HepG2 (cell line): ENCODE measurements around the gene BTRC. TPM values are rescaled to one million over a fixed set of nuclear protein-coding genes. Genes with fewer than 3 reads are reported as not detected.

Experiments used
- FOXA1 ChIP-seq, 2 experiments: fragments of 450-650 bp in 1 of 2; sonication (generic) in 1 of 2; formaldehyde crosslinking in 1 of 2; IDR thresholded peaks; 2 replicates each; pipeline versions ENCODE4 v1.4.0 to v1.6.1; 2016 to 2020; ENCODE audit warnings: missing genetic modification reagents in 1 of 2
- THAP9 ChIP-seq: sonication (generic); formaldehyde crosslinking; IDR thresholded peaks from 2 replicates; pipeline ENCODE4; 2020; ENCODE audit warnings: missing genetic modification reagents, mild to moderate bottlenecking, borderline replicate concordance
- ZC3H4 ChIP-seq: sonication (generic); formaldehyde crosslinking; IDR thresholded peaks from 2 replicates; pipeline ENCODE4 v1.4.0; 2020; ENCODE audit warnings: missing genetic modification reagents, borderline replicate concordance
- polyA plus RNA-seq, 8 experiments: library from polyadenylated mRNA; depleted of rRNA in 3 of 8; stranded (reverse) in 7 of 8; unstranded in 1 of 8; fragments of >200 nt; fragmentation: Illumina TruSeq in 4 of 8; extraction: Trizol in 4 of 8; gene quantifications; 2 replicates each; pipeline versions ENCODE4 v1.2.1 to v1.2.3, GENCODE V29; 2011 to 2016; ENCODE audit warnings: low read depth in 4 of 8, missing spikeins in 1 of 8, mixed read lengths in 1 of 8; ENCODE audit not compliant: insufficient read depth in 1 of 8
- total RNA-seq, 5 experiments: library from RNA; depleted of rRNA; stranded (reverse); fragments of >200 nt; fragmentation: Illumina TruSeq; extraction: Trizol; gene quantifications; 2 replicates each; pipeline ENCODE4 v1.2.3, GENCODE V29; 2016; ENCODE audit warnings: low read depth in 1 of 5
- TF ChIP-seq, protein P1 (sequence below), 2 experiments: sonication (generic) in 1 of 2; formaldehyde crosslinking in 1 of 2; IDR thresholded peaks; 2 replicates each; pipeline versions ENCODE4 v1.6.1 to v1.9.0; 2014 to 2022; ENCODE audit warnings: antibody characterized with exemption in 1 of 2, borderline replicate concordance in 1 of 2, inconsistent platforms in 1 of 2, low read depth in 1 of 2, missing genetic modification reagents in 1 of 2

Gene BTRC
- total and polyA plus RNA-seq, 2 of the 13 experiments (the other 11 are each of a cell fraction or from before 2014, with no cell fraction given) = 12.0 to 14.4 TPM

DNA sequence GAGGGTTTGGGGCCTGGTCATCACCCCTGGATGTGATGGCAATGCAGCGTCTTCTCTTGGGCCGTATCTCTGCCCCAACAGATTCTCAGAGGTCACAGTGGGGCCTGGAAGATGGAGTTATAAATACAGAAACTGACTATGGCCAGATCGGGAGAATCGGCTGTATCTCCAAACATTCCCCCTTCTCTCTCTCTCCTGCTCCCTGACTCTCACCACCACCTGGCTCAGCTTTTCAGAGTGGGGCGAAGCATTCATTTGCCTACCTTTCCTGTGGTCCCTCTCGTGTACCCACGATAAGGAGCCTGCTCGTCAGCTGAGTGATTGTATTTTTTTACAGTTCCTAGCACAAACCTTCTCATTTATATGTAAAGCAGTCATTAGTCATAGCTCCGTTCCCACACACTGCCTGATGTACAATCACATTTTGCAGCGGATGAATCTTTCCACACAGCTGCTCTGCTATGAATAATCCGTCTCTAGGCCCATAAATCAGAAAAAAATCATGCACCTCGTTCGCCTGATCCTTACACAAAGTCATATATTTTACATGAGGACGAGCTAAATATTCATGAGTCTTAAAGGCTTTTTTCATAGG lies 23.2 kb upstream of the BTRC start (continued):
- TF ChIP-seq, protein P1, sequence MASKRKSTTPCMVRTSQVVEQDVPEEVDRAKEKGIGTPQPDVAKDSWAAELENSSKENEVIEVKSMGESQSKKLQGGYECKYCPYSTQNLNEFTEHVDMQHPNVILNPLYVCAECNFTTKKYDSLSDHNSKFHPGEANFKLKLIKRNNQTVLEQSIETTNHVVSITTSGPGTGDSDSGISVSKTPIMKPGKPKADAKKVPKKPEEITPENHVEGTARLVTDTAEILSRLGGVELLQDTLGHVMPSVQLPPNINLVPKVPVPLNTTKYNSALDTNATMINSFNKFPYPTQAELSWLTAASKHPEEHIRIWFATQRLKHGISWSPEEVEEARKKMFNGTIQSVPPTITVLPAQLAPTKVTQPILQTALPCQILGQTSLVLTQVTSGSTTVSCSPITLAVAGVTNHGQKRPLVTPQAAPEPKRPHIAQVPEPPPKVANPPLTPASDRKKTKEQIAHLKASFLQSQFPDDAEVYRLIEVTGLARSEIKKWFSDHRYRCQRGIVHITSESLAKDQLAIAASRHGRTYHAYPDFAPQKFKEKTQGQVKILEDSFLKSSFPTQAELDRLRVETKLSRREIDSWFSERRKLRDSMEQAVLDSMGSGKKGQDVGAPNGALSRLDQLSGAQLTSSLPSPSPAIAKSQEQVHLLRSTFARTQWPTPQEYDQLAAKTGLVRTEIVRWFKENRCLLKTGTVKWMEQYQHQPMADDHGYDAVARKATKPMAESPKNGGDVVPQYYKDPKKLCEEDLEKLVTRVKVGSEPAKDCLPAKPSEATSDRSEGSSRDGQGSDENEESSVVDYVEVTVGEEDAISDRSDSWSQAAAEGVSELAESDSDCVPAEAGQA (IDR thresholded peaks at IDR 0.05; ENCODE audit: low read depth) = no peak
- TF ChIP-seq, protein P1 (CRISPR knock-in tag; IDR thresholded peaks at IDR 0.05; ENCODE audit: borderline replicate concordance) = no peak
- TF ChIP-seq FOXA1 (IDR thresholded peaks at IDR 0.05) (no peak), FOXA1 (CRISPR knock-in tag; IDR thresholded peaks at IDR 0.05) (no peak), THAP9 (no peak), ZC3H4 (CRISPR knock-in tag) (no peak)
